Body of pancreas (tissue), 4 donors: ENCODE measurements around the gene ENTHD1. TPM values are rescaled to one million over a fixed set of nuclear protein-coding genes. Genes with fewer than 3 reads are reported as not detected.
"Not testable (repeated sequence)": the region's sequence is repeated elsewhere in the genome, so short reads cannot be mapped to it uniquely, and the experiment has no call there.

Experiments used
- ATAC-seq: fragments of 150-250 bp; one replicate; pipeline ENCODE4 v1.9.1; 2016
- DNase-seq, 4 donors: peaks; one replicate each; pipeline ENCODE4 v3.0.0-alpha.2; 2019
- H3K27ac ChIP-seq, 4 donors: fragments of 200-600 bp; sonication (generic); 1 replicate in 3 of 4; 2 replicates in 1 of 4; pipeline versions ENCODE4 v1.5.1 to v1.6.1; 2016 to 2019; ENCODE audit warnings: mild to moderate bottlenecking in 1 of 4, mixed read lengths in 1 of 4, moderate library complexity in 1 of 4
- H3K27me3 ChIP-seq, 2 donors: fragments of 200-600 bp; sonication (generic); one replicate each; pipeline ENCODE4 v1.6.0; 2016; ENCODE audit warnings: mild to moderate bottlenecking in 1 of 2
- H3K36me3 ChIP-seq, 2 donors: fragments of 200-600 bp; sonication (generic); replicated peaks in 1 of 2; 2 replicates each; pipeline ENCODE4 v1.5.1; 2016; ENCODE audit warnings: low read depth in 2 of 2; ENCODE audit not compliant: insufficient read depth in 1 of 2
- H3K4me1 ChIP-seq: fragments of 200-600 bp; sonication (generic); one replicate; pipeline ENCODE4 v1.6.0; 2016
- H3K4me3 ChIP-seq, 2 donors: fragments of 200-600 bp; sonication (generic); 1 replicate in 1 of 2; 2 replicates in 1 of 2; pipeline ENCODE4 v1.5.1; 2016 to 2019
- H3K9me3 ChIP-seq, 3 donors: fragments of 200-600 bp; sonication (generic); 1 replicate in 2 of 3; 2 replicates in 1 of 3; pipeline ENCODE4 v1.5.1; 2016
- CTCF ChIP-seq, 7 experiments: fragments of 450-650 bp in 4 of 7; fragments of 200-600 bp in 3 of 7; sonication (generic) in 3 of 7; IDR thresholded peaks; one replicate each; pipeline ENCODE4 v1.5.1; 2016 to 2019; ENCODE audit warnings: antibody characterized with exemption in 7 of 7
- POLR2A ChIP-seq, 3 donors: fragments of 450-650 bp; IDR thresholded peaks; one replicate each; pipeline ENCODE4 v1.6.1; 2016; ENCODE audit warnings: antibody characterized with exemption in 3 of 3, mild to moderate bottlenecking in 2 of 3
- WGBS, 2 donors: methylation state at CpG; one replicate each; pipeline ENCODE4 v1.1.5; 2017; 5-methylcytosine and 5-hydroxymethylcytosine counted together
- intact Hi-C: fragments of 100-400 bp; cut with DNase I; formaldehyde crosslinking; loops from one replicate; pipeline ENCODE4 v1.15.1; 2023
- total RNA-seq, 2 donors: library from RNA; depleted of rRNA; stranded (reverse); fragments of >200 nt; gene quantifications; one replicate each; pipeline ENCODE4 v1.1.0, GENCODE V29; 2016

ENTHD1 gene
- total RNA-seq, 2 donors from 2014 or later: not detected

- Histone ChIP-seq H3K4me3 (no peak overlapping the region), H3K27me3 (no peaks in the 10 kb centered on the region), H3K36me3 (no peaks in the 10 kb centered on the region), H3K9me3 (no peaks in the 10 kb centered on the region), H3K4me1 (no peaks in the 10 kb centered on the region), H3K27ac (no peak overlapping the region)
- intact Hi-C loops: no loop called here
- 71 to 76% methylated on average over 4 of the region's 4 CpGs for WGBS, 2 donors
- DNase-seq: no peak
- no peak for TF ChIP-seq POLR2A (IDR thresholded peaks at IDR 0.05)
- no peak for TF ChIP-seq CTCF (IDR thresholded peaks at IDR 0.05)
- no peak for ATAC-seq
These were observed 154.1 kb downstream of the ENTHD1 start for GRCh38 chr22:39739338-39740027.

GRCh38 chr22:39738746-39739145 lies 154.8 kb downstream of the ENTHD1 start:
- TF ChIP-seq CTCF (IDR thresholded peaks at IDR 0.05) (no peak), POLR2A (IDR thresholded peaks at IDR 0.05) (no peak)
- Histone ChIP-seq H3K9me3 (no peaks in the 10 kb centered on the region), H3K36me3 (no peaks in the 10 kb centered on the region), H3K27ac (no peak overlapping the region), H3K27me3 (no peaks in the 10 kb centered on the region), H3K4me1 (no peaks in the 10 kb centered on the region), H3K4me3 (no peak overlapping the region)
- DNase-seq: no peak
- ATAC-seq: no peak
- intact Hi-C loops: no loop called here
- WGBS, 2 donors: 60 to 76% methylated on average over 1 of the region's 1 CpG

GRCh38 chr22:39735776-39736175 lies 157.8 kb downstream of the ENTHD1 start:
- no peaks in the 10 kb centered on the region for H3K27me3 ChIP-seq
- H3K4me3 ChIP-seq: no peak overlapping the region
- WGBS, 2 donors: 70 to 77% methylated on average over 10 of the region's 10 CpGs
- intact Hi-C loops: no loop called here
- H3K27ac ChIP-seq: no peak overlapping the region
- H3K9me3 ChIP-seq: no peaks in the 10 kb centered on the region
- H3K4me1 ChIP-seq: no peaks in the 10 kb centered on the region
- DNase-seq: no peak
- H3K36me3 ChIP-seq: no peaks in the 10 kb centered on the region
- no peak for ATAC-seq
- TF ChIP-seq POLR2A (IDR thresholded peaks at IDR 0.05) (no peak), CTCF (IDR thresholded peaks at IDR 0.05) (no peak)

GRCh38 chr22:39734866-39735265 lies 158.7 kb downstream of the ENTHD1 start:
- Histone ChIP-seq H3K27me3 (no peaks in the 10 kb centered on the region), H3K4me3 (no peak overlapping the region), H3K36me3 (no peaks in the 10 kb centered on the region), H3K9me3 (no peaks in the 10 kb centered on the region), H3K27ac (no peak overlapping the region), H3K4me1 (no peaks in the 10 kb centered on the region)
- WGBS, 2 donors: 55 to 56% methylated on average over 5 of the region's 5 CpGs
- no peak for TF ChIP-seq CTCF (IDR thresholded peaks at IDR 0.05)
- no peak for TF ChIP-seq POLR2A (IDR thresholded peaks at IDR 0.05)
- no peak for DNase-seq
- ATAC-seq: no peak
- intact Hi-C loops: no loop called here

GRCh38 chr22:39734046-39734445 lies 159.5 kb downstream of the ENTHD1 start:
- DNase-seq, H3K9me3 ChIP-seq, intact Hi-C loops: not testable (repeated sequence)

More at GRCh38 chr22:39734046-39734445, 159.5 kb downstream of the ENTHD1 start:
- not testable (repeated sequence) for H3K4me3 ChIP-seq, H3K4me1 ChIP-seq, H3K36me3 ChIP-seq, H3K27ac ChIP-seq, ATAC-seq, H3K27me3 ChIP-seq
- 30 to 41% methylated on average over 1 of the region's 1 CpG for WGBS, 2 donors
